Coronary artery (tissue), 2 donors: ENCODE results near the gene ANKFN1.

ENCODE experiments used
- DNase-seq: peaks from one replicate; pipeline ENCODE4 v3.0.0-alpha.2; 2017; ENCODE audit warnings: low spot score
- H3K27ac ChIP-seq, 2 donors: fragments of 200-600 bp; sonication (generic); one replicate each; pipeline ENCODE4 v1.5.1; 2016 to 2019
- H3K4me3 ChIP-seq: fragments of 200-600 bp; sonication (generic); 2 replicates; pipeline ENCODE4 v1.5.1; 2016; ENCODE audit warnings: mild to moderate bottlenecking, moderate library complexity
- CTCF ChIP-seq: fragments of 200-600 bp; sonication (generic); IDR thresholded peaks from one replicate; pipeline ENCODE4 v1.5.1; 2019; ENCODE audit warnings: antibody characterized with exemption

Gene ANKFN1

GRCh38 chr17:56543280-56543679 lies 390.0 kb downstream of the ANKFN1 start:
- DNase-seq: no peak
- no peak overlapping the region for H3K27ac ChIP-seq
- no peak overlapping the region for H3K4me3 ChIP-seq
- no peak for TF ChIP-seq CTCF

- no peak for TF ChIP-seq CTCF
- Histone ChIP-seq H3K27ac (no peak overlapping the region), H3K4me3 (no peak overlapping the region)
- no peak for DNase-seq
These were observed 391.8 kb downstream of the ANKFN1 start for GRCh38 chr17:56545106-56545505.

DNA sequence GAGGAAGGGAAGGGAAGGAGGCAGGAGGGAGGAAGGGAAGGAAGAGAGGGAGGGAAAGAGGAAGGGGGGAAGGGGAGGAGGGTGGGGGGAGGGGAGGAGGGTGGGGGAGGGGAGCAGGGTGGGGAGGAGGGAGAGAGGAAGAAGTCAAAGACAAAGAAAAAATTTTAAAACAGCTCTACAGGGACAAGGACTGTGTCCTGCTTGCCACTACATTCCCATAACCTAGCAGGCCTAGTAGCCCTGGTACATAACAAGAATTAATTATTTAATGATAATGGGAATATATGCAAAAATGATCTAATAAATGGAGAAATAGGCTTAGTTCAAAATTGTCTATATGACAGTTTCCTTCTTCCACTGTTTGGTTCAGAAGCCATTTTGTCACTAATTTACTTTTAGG lies 392.7 kb downstream of the ANKFN1 start:
- H3K4me3 ChIP-seq: no peak overlapping the region
- no peak overlapping the region for H3K27ac ChIP-seq
- DNase-seq: no peak
- TF ChIP-seq CTCF: no peak

DNA sequence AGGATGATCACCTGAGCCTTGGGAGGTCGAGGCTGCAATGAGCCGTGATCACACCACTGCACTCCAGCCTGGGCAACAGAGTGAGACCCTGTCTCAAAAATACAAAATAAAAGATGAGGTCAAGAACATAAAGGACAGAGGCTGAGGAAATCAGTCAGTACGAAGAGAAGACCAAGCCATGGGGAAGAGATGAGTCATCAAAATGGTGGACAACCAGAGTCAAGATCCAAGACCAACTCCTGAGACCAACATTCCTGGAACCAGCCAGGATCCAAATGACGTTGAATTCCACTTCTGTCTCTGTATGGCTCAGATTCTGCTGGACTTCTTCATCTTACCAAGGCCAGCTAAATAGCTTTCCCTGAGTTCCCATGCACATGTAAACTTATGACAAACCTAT lies 395.4 kb downstream of the ANKFN1 start:
- Histone ChIP-seq H3K4me3 (no peak overlapping the region), H3K27ac (no peak overlapping the region)
- DNase-seq: no peak
- TF ChIP-seq CTCF: no peak

GRCh38 chr17:56549501-56549900 lies 396.2 kb downstream of the ANKFN1 start:
- TF ChIP-seq CTCF: no peak
- no peak for DNase-seq
- H3K27ac ChIP-seq: no peak overlapping the region
- H3K4me3 ChIP-seq: no peak overlapping the region

DNA sequence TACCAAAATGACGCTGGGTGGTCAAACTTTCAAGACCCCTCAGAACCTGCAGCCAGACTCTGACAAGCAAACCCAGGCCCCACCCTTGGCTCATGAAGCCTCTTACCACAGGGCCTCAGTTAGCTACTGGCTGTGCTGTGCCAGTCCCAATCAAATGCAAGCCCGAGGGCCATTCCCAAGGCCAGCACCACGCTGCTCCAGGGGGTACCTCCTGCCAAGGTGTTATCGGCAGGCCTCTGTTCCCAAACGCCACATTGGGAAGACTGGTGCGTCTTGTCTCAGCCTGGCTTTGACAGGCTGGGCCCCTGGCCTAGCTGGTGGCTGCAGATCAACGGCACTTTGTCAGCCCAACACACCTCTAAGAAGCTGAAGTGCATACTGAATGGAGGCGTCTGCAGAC lies 404.4 kb downstream of the ANKFN1 start:
- TF ChIP-seq CTCF: no peak
- Histone ChIP-seq H3K27ac (no peak overlapping the region), H3K4me3 (no peak overlapping the region)
- no peak for DNase-seq

- no peak for TF ChIP-seq CTCF
- Histone ChIP-seq H3K27ac (no peak overlapping the region), H3K4me3 (no peak overlapping the region)
- DNase-seq: no peak
These were observed 404.8 kb downstream of the ANKFN1 start for GRCh38 chr17:56558088-56558487.
